K562 (cell line): Measurements from ENCODE around the gene C7orf57. TPM values are rescaled to one million over a fixed set of nuclear protein-coding genes. Genes with fewer than 3 reads are reported as not detected.

Source experiments
- ATAC-seq: fragments of 200-7000 bp; cut with Tn5 transposase; 3 replicates; pipeline ENCODE4 v1.9.1; 2020; ENCODE audit warnings: moderate library complexity
- BruUV-seq: library from RNA; stranded (reverse); fragments of 400-500 nt; replicated peaks from 2 replicates; lab custom pipeline; 2021; lab: Mats Ljungman, UMichigan
- CTCF ChIA-PET: fragments of 300-600 bp; formaldehyde crosslinking; extraction: SDS; loops from one replicate; lab custom pipeline; 2021; ENCODE audit warnings: low intra/inter-chr PET ratio; lab: Yijun Ruan, JAX
- POLR2A ChIA-PET: fragments of 300-600, 350-650 bp; sonication (Branson Sonifier 250); formaldehyde crosslinking; extraction: SDS; loops from one replicate; lab custom pipeline; 2021; ENCODE audit warnings: antibody characterized with exemption, inconsistent platforms; lab: Yijun Ruan, JAX
- DNase-seq, 4 experiments: peaks; one replicate each; pipeline versions ENCODE4 v3.0.0 to v3.0.0-alpha.2; 2011 to 2018; ENCODE audit warnings: low spot score in 3 of 4, mixed read lengths in 3 of 4; ENCODE audit errors: extremely low read depth in 1 of 4
- FAIRE-seq: peaks from 2 replicates; lab custom pipeline; 2011; peaks lifted over from hg19 to GRCh38; lab: Jason Lieb, UNC
- H2AFZ ChIP-seq: 2 replicates; pipeline ENCODE4 v1.6.0; 2011; ENCODE audit warnings: low read depth, low read length, control low read depth, inconsistent platforms
- H3K27ac ChIP-seq: fragments of 200-600 bp; 3 replicates; pipeline ENCODE4 v1.8.0; 2011; ENCODE audit warnings: low read depth, mild to moderate bottlenecking, control low read depth, inconsistent platforms, low read length, moderate library complexity, mixed read lengths; ENCODE audit errors: extremely low read depth
- H3K27me3 ChIP-seq, 2 experiments: fragments of 300-600 bp in 1 of 2; 2 replicates in 1 of 2; 3 replicates in 1 of 2; pipeline versions ENCODE4 v1.6.0 to v1.8.0; 2011; ENCODE audit warnings: inconsistent platforms in 2 of 2, low read length in 2 of 2, mild to moderate bottlenecking in 1 of 2, mixed read lengths in 1 of 2, moderate library complexity in 1 of 2; ENCODE audit not compliant: control insufficient read depth in 2 of 2, insufficient read depth in 2 of 2
- H3K36me3 ChIP-seq: fragments of 300-600 bp; 3 replicates; pipeline ENCODE4 v1.8.0; 2011; ENCODE audit warnings: mild to moderate bottlenecking, low read length, inconsistent platforms; ENCODE audit not compliant: control insufficient read depth, insufficient read depth
- H3K4me1 ChIP-seq, 2 experiments: fragments of 200-600 bp in 1 of 2; replicated peaks in 1 of 2; 2 replicates in 1 of 2; 3 replicates in 1 of 2; pipeline versions ENCODE4 v1.5.1 to v1.8.0; 2011; ENCODE audit warnings: inconsistent platforms in 2 of 2, low read length in 2 of 2, mild to moderate bottlenecking in 1 of 2, mixed read lengths in 1 of 2, moderate library complexity in 1 of 2; ENCODE audit not compliant: control insufficient read depth in 2 of 2, insufficient read depth in 2 of 2
- H3K4me2 ChIP-seq: 2 replicates; pipeline ENCODE4 v1.6.1; 2011; ENCODE audit warnings: low read length, control low read depth, inconsistent platforms, mixed read lengths; ENCODE audit not compliant: insufficient read depth
- H3K4me3 ChIP-seq: fragments of 200-600 bp; sonication (generic), shearing (Covaris generic); 2 replicates; pipeline ENCODE4 v1.5.1; 2016; ENCODE audit warnings: control low read depth, inconsistent platforms
- H3K79me2 ChIP-seq: fragments of 200-600 bp; 3 replicates; pipeline ENCODE4 v1.8.0; 2011; ENCODE audit warnings: low read length, inconsistent platforms; ENCODE audit not compliant: control insufficient read depth, insufficient read depth
- H3K9ac ChIP-seq, 2 experiments: 2 replicates each; pipeline versions ENCODE4 v1.6.0 to v1.6.1; 2011; ENCODE audit warnings: low read depth in 2 of 2, low read length in 2 of 2, control low read depth in 1 of 2, inconsistent platforms in 1 of 2, mild to moderate bottlenecking in 1 of 2, mixed read lengths in 1 of 2; ENCODE audit not compliant: insufficient read depth in 1 of 2
- H3K9me1 ChIP-seq: one replicate; pipeline ENCODE4 v1.6.0; 2011; ENCODE audit warnings: inconsistent platforms, mild to moderate bottlenecking, low read length, moderate library complexity; ENCODE audit not compliant: control insufficient read depth, insufficient read depth
- H3K9me3 ChIP-seq: replicated peaks from 2 replicates; pipeline ENCODE4 v1.5.1; 2011; ENCODE audit warnings: low read depth, low read length, inconsistent platforms; ENCODE audit not compliant: control insufficient read depth, insufficient read depth
- H4K20me1 ChIP-seq: replicated peaks from 2 replicates; pipeline ENCODE4 v1.6.1; 2011; ENCODE audit warnings: low read length, inconsistent platforms, mixed read lengths; ENCODE audit not compliant: control insufficient read depth, insufficient read depth
- BRCA1 ChIP-seq, 2 experiments: fragments of 450-650 bp in 1 of 2; sonication (generic) in 1 of 2; formaldehyde crosslinking in 1 of 2; IDR thresholded peaks; 2 replicates each; pipeline versions ENCODE4 v1.5.0 to v1.6.1; 2017 to 2020; ENCODE audit warnings: mild to moderate bottlenecking in 1 of 2, missing genetic modification reagents in 1 of 2
- E2F8 ChIP-seq: fragments of 450-650 bp; IDR thresholded peaks from 2 replicates; pipeline ENCODE4 v1.7.1; 2018; ENCODE audit warnings: mild to moderate bottlenecking, low read depth; ENCODE audit not compliant: partially characterized antibody
- MTA2 ChIP-seq: fragments of 450-650 bp; IDR thresholded peaks from 2 replicates; pipeline ENCODE4 v1.6.1; 2016; ENCODE audit warnings: low read depth
- RBBP5 ChIP-seq: fragments of 200-600 bp; sonication (generic); IDR thresholded peaks from 2 replicates; pipeline ENCODE4 v1.6.1; 2012; ENCODE audit warnings: borderline replicate concordance, mild to moderate bottlenecking, low read length, control low read depth, inconsistent platforms; ENCODE audit not compliant: insufficient read depth, poor library complexity, severe bottlenecking
- SMAD3 ChIP-seq: fragments of 450-650 bp; formaldehyde crosslinking; conservative IDR thresholded peaks from 2 replicates; pipeline ENCODE4 v1.4.0; 2020; ENCODE audit warnings: mild to moderate bottlenecking
- TBL1XR1 ChIP-seq, 2 experiments: IDR thresholded peaks; 2 replicates each; pipeline ENCODE4 v1.6.1; 2012; ENCODE audit warnings: improper control_type of control experiment in 2 of 2, low read length in 2 of 2, mild to moderate bottlenecking in 1 of 2
- ZFPM2 ChIP-seq: fragments of 250-450 bp; sonication (Bioruptor Pico); IDR thresholded peaks from 2 replicates; pipeline ENCODE4 v1.5.1; 2022; ENCODE audit warnings: mild to moderate bottlenecking
- ZNF133 ChIP-seq: fragments of 250-450 bp; sonication (Bioruptor Pico); IDR thresholded peaks from 2 replicates; pipeline ENCODE4 v1.4.0; 2020; ENCODE audit warnings: mild to moderate bottlenecking
- ZNF699 ChIP-seq: fragments of 250-450 bp; sonication (Bioruptor Pico); IDR thresholded peaks from 2 replicates; pipeline ENCODE4 v1.8.0; 2021; ENCODE audit warnings: mild to moderate bottlenecking, moderate library complexity; ENCODE audit not compliant: insufficient replicate concordance
- WGBS: fragments of 100-300 bp; shearing (Covaris generic); methylation state at CpG from one replicate; pipeline ENCODE4 v1.1.6; 2016; ENCODE audit warnings: low coverage, mixed read lengths; ENCODE audit not compliant: insufficient coverage; ENCODE audit errors: missing lambda C conversion rate; 5-methylcytosine and 5-hydroxymethylcytosine counted together
- in situ Hi-C: fragments of 300-500 bp; cut with MboI; formaldehyde crosslinking; loops from 4 replicates; pipeline ENCODE4 v1.15.0; 2018; ENCODE audit warnings: inconsistent platforms, mixed read lengths
- intact Hi-C: fragments of 100-400 bp; cut with micrococcal nuclease; formaldehyde crosslinking; loops from 2 replicates; pipeline ENCODE4 v1.14.2; 2022
- polyA plus RNA-seq, 8 experiments: library from polyadenylated mRNA; depleted of rRNA in 4 of 8; stranded (reverse) in 5 of 8; unstranded in 3 of 8; fragments of >200 nt; fragmentation: Nextera tagmentation in 2 of 8; fragmentation: Illumina TruSeq in 1 of 8; extraction: Ambion mirVana in 2 of 8; extraction: Trizol in 1 of 8; gene quantifications; 2 replicates each; pipeline versions ENCODE4 v1.2.1 to v1.2.3, GENCODE V29; 2011 to 2014; ENCODE audit warnings: inconsistent platforms in 1 of 8, missing spikeins in 1 of 8
- total RNA-seq, 7 experiments: library from RNA; depleted of rRNA in 6 of 7; stranded (reverse); fragments of >200 nt in 6 of 7; fragmentation: Illumina TruSeq in 2 of 7; extraction: Trizol in 2 of 7; gene quantifications; 2 replicates each; pipeline versions ENCODE4 v1.2.1 to v1.2.3, GENCODE V29; 2011 to 2021; ENCODE audit warnings: low replicate concordance in 1 of 7

The C7orf57 gene
- total and polyA plus RNA-seq, 9 of the 15 experiments (the other 6 are each of a cell fraction or from before 2014, with no cell fraction given), result not detected

- no peaks in the 10 kb centered on the region for H3K9me1 ChIP-seq
- POLR2A ChIA-PET, result no interaction called here
- TF ChIP-seq MTA2 (no peak), RBBP5 (no peak), ZNF699 (CRISPR knock-in tag) (no peak), E2F8 (no peak), ZNF133 (CRISPR knock-in tag) (no peak), ZFPM2 (CRISPR knock-in tag) (no peak), SMAD3 (CRISPR knock-in tag) (no peak), TBL1XR1 (IDR thresholded peaks at IDR 0.05; ENCODE audit: low read length in 2 of 2) (no peak), BRCA1 (IDR thresholded peaks at IDR 0.05) (no peak), BRCA1 (CRISPR knock-in tag; IDR thresholded peaks at IDR 0.05) (no peak)
- TF ChIP-seq, all 486 proteins: peak for 0
- no peak overlapping the region for H3K9ac ChIP-seq
- H3K4me1 ChIP-seq, result no peaks in the 10 kb centered on the region; a peak in 1 of 5 replicates
- ATAC-seq (no peak), DNase-seq (no peak), FAIRE-seq (no peak)
- BruUV-seq, result no TSS peak
- intact Hi-C loops (no loop called here), in situ Hi-C loops (no loop called here)
- peaks cover 19 to 50% of the 10 kb centered on the region in 2 experiments; a peak in 4 of 5 replicates for H3K27me3 ChIP-seq
- no peak overlapping the region for H3K27ac ChIP-seq
- CTCF ChIA-PET, result no interaction called here
- no peaks in the 10 kb centered on the region for H3K79me2 ChIP-seq
- 0% methylated on average over 3 of the region's 3 CpGs for WGBS
- no peaks in the 10 kb centered on the region for H3K36me3 ChIP-seq
- H4K20me1 ChIP-seq, result no peaks in the 10 kb centered on the region
- no peaks in the 10 kb centered on the region for H3K9me3 ChIP-seq
- no peak overlapping the region for H3K4me2 ChIP-seq
- no peak overlapping the region for H3K4me3 ChIP-seq
- no peak overlapping the region for H2AFZ ChIP-seq
Measured at GRCh38 chr7:48042216-48042615, 6.9 kb downstream of the C7orf57 start.
